NCI-H1105 treated with DMSO at 0.1 percent for 48 hours (cell line): ENCODE measurements around the gene PSMC3.
A peak's percentile ranks its signal among the peaks of the same experiment; 100 is the strongest.

Source experiments
- DNase-seq: peaks from one replicate; lab custom pipeline; 2025; lab: John Stamatoyannopoulos, UW

The PSMC3 gene

GRCh38 chr11:47426062-47426956 is at the start of gene PSMC3:
Gene PSMC3, minus strand, starts transcription at chr11:47426439. Its CDS starts 160 bp downstream, at chr11:47426279.
- peak; percentile 96 for DNase-seq

GRCh38 chr11:47470671-47471070 is 44.4 kb upstream of the PSMC3 start:
- no peak for DNase-seq

GRCh38 chr11:47469361-47470179 is 43.3 kb upstream of the PSMC3 start:
- no peak for DNase-seq

- DNase-seq: no peak
Measured at GRCh38 chr11:47468598-47469214, 42.5 kb upstream of the PSMC3 start.

GRCh38 chr11:47467357-47467756 is 41.1 kb upstream of the PSMC3 start:
- peak; percentile 96 for DNase-seq

GRCh38 chr11:47466701-47467250 is 40.5 kb upstream of the PSMC3 start:
- DNase-seq: peak; percentile 87

GRCh38 chr11:47466201-47466600 is 40.0 kb upstream of the PSMC3 start:
- no peak for DNase-seq

- DNase-seq: peak; percentile 5
Measured at GRCh38 chr11:47464483-47464882, 38.2 kb upstream of the PSMC3 start.

- DNase-seq: no peak
Measured at GRCh38 chr11:47461876-47462275, 35.6 kb upstream of the PSMC3 start.

GRCh38 chr11:47460571-47461235 is 34.5 kb upstream of the PSMC3 start:
- no peak for DNase-seq

GRCh38 chr11:47454258-47454671 is 28.0 kb upstream of the PSMC3 start:
- peak; percentile 62 for DNase-seq

- DNase-seq: no peak
Measured at GRCh38 chr11:47453365-47453764, 27.1 kb upstream of the PSMC3 start.

GRCh38 chr11:47451990-47452389 is 25.8 kb upstream of the PSMC3 start:
- DNase-seq: no peak

GRCh38 chr11:47451436-47451835 is 25.2 kb upstream of the PSMC3 start:
- DNase-seq: no peak

GRCh38 chr11:47449541-47449940 is 23.3 kb upstream of the PSMC3 start:
- no peak for DNase-seq

GRCh38 chr11:47448566-47449427 is 22.6 kb upstream of the PSMC3 start, which contains the start of gene RAPSN:
Gene RAPSN, minus strand, starts transcription at chr11:47449136. Its CDS starts 172 bp downstream, at chr11:47448964.
- no peak for DNase-seq

- DNase-seq: no peak
Measured at GRCh38 chr11:47447906-47448305, 21.7 kb upstream of the PSMC3 start.

- no peak for DNase-seq
Measured at GRCh38 chr11:47446833-47447232, 20.6 kb upstream of the PSMC3 start.

- DNase-seq: no peak
Measured at GRCh38 chr11:47445840-47446239, 19.6 kb upstream of the PSMC3 start.

- DNase-seq: no peak
Measured at GRCh38 chr11:47443817-47444216, 17.6 kb upstream of the PSMC3 start.
